ENCODE measurements around the gene SHISAL2B.
"Not testable (repeated sequence)": the region's sequence is repeated elsewhere in the genome, so short reads cannot be mapped to it uniquely, and the experiment has no call there.

SHISAL2B gene

DNA sequence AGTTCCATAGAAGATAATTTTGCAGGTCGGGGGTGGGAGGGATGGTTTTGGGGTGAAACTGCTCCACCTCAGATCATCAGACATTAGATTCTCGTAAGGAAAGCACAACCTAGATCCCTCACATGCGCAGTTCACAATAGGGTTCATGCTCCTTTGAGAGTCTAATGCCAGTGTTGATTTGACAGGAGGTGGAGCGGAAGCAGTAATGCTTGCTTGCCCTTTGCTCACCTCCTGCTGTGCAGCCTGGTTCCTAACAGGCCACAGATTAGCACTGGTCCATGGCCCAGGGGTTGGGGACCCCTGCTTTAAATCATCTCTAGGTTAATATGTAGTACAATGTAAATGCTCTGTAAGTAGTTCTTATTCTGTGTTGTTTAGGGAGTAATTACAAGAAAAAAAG is 10.5 kb downstream of the SHISAL2B start:
- Histone ChIP-seq H3K36me3 (replicated peaks; ENCODE audit: insufficient read depth, low read length) (no peaks in the 10 kb centered on the region), H3K27ac (ENCODE audit: low read length) (no peak overlapping the region), H3K9me3 (replicated peaks; ENCODE audit: insufficient read depth, low read length) (no peaks in the 10 kb centered on the region), H3K9me2 (replicated peaks; ENCODE audit: insufficient read depth, low read length) (no peaks in the 10 kb centered on the region), H3K9ac (ENCODE audit: low read length) (no peak overlapping the region), H3F3A (ENCODE audit: insufficient read depth, low read length) (no peaks in the 10 kb centered on the region), H3K4me3 (ENCODE audit: low read length) (no peak overlapping the region), H4K20me1 (ENCODE audit: insufficient read depth, low read length) (no peaks in the 10 kb centered on the region), H3K79me2 (ENCODE audit: low read length) (no peaks in the 10 kb centered on the region), H2AFZ (ENCODE audit: low read length) (no peak overlapping the region), H3K4me2 (ENCODE audit: low read depth, low read length) (no peak overlapping the region), H3K4me1 (ENCODE audit: low read length) (no peaks in the 10 kb centered on the region), H3K27me3 (replicated peaks; ENCODE audit: insufficient read depth, low read length) (no peaks in the 10 kb centered on the region)
- no peak for DNase-seq
- no peak for TF ChIP-seq EZH2 (optimal IDR thresholded peaks at IDR 0.05; ENCODE audit: low read depth, low read length)
- TF ChIP-seq EZH2phosphoT487 (IDR thresholded peaks at IDR 0.05; ENCODE audit: low read length): no peak
- TF ChIP-seq CTCF (IDR thresholded peaks at IDR 0.05; ENCODE audit: low read length): no peak

- not testable (repeated sequence) for H3F3A ChIP-seq (ENCODE audit: insufficient read depth, low read length); H3K36me3 ChIP-seq (replicated peaks; ENCODE audit: insufficient read depth, low read length); H3K4me3 ChIP-seq (ENCODE audit: low read length); H3K79me2 ChIP-seq (ENCODE audit: low read length); H4K20me1 ChIP-seq (ENCODE audit: insufficient read depth, low read length); H2AFZ ChIP-seq (ENCODE audit: low read length); H3K4me1 ChIP-seq (ENCODE audit: low read length); H3K27ac ChIP-seq (ENCODE audit: low read length); H3K4me2 ChIP-seq (ENCODE audit: low read depth, low read length); H3K9me3 ChIP-seq (replicated peaks; ENCODE audit: insufficient read depth, low read length); DNase-seq; H3K27me3 ChIP-seq (replicated peaks; ENCODE audit: insufficient read depth, low read length); H3K9me2 ChIP-seq (replicated peaks; ENCODE audit: insufficient read depth, low read length); H3K9ac ChIP-seq (ENCODE audit: low read length)
These were observed 15.8 kb downstream of the SHISAL2B start for GRCh38 chr5:64706074-64706473.

- TF ChIP-seq CTCF (IDR thresholded peaks at IDR 0.05; ENCODE audit: low read length) (no peak), EZH2phosphoT487 (IDR thresholded peaks at IDR 0.05; ENCODE audit: low read length) (no peak), EZH2 (optimal IDR thresholded peaks at IDR 0.05; ENCODE audit: low read depth, low read length) (no peak)
- DNase-seq: no peak
- Histone ChIP-seq H3K4me2 (ENCODE audit: low read depth, low read length) (no peak overlapping the region), H3K27ac (ENCODE audit: low read length) (no peak overlapping the region), H2AFZ (ENCODE audit: low read length) (no peak overlapping the region), H3F3A (ENCODE audit: insufficient read depth, low read length) (no peaks in the 10 kb centered on the region), H3K9me3 (replicated peaks; ENCODE audit: insufficient read depth, low read length) (no peaks in the 10 kb centered on the region), H3K9ac (ENCODE audit: low read length) (no peak overlapping the region), H3K36me3 (replicated peaks; ENCODE audit: insufficient read depth, low read length) (no peaks in the 10 kb centered on the region), H3K79me2 (ENCODE audit: low read length) (no peaks in the 10 kb centered on the region), H3K27me3 (replicated peaks; ENCODE audit: insufficient read depth, low read length) (no peaks in the 10 kb centered on the region), H4K20me1 (ENCODE audit: insufficient read depth, low read length) (no peaks in the 10 kb centered on the region), H3K9me2 (replicated peaks; ENCODE audit: insufficient read depth, low read length) (no peaks in the 10 kb centered on the region), H3K4me3 (ENCODE audit: low read length) (no peak overlapping the region), H3K4me1 (ENCODE audit: low read length) (no peaks in the 10 kb centered on the region)
These were observed 16.9 kb downstream of the SHISAL2B start for GRCh38 chr5:64707191-64707590.

GRCh38 chr5:64714495-64714894 is 24.2 kb downstream of the SHISAL2B start:
- H3K9ac ChIP-seq (ENCODE audit: low read length); H3K27ac ChIP-seq (ENCODE audit: low read length); H3K9me3 ChIP-seq (replicated peaks; ENCODE audit: insufficient read depth, low read length); H3K4me1 ChIP-seq (ENCODE audit: low read length); H3K27me3 ChIP-seq (replicated peaks; ENCODE audit: insufficient read depth, low read length); H3K4me3 ChIP-seq (ENCODE audit: low read length); DNase-seq; H3K79me2 ChIP-seq (ENCODE audit: low read length); H2AFZ ChIP-seq (ENCODE audit: low read length); H4K20me1 ChIP-seq (ENCODE audit: insufficient read depth, low read length); H3K36me3 ChIP-seq (replicated peaks; ENCODE audit: insufficient read depth, low read length); H3K9me2 ChIP-seq (replicated peaks; ENCODE audit: insufficient read depth, low read length); H3F3A ChIP-seq (ENCODE audit: insufficient read depth, low read length); H3K4me2 ChIP-seq (ENCODE audit: low read depth, low read length): not testable (repeated sequence)

Data from MM.1S (cell line).